T-cell (primary cell): Measurements from ENCODE around the gene CBX4. TPM values are rescaled to one million over a fixed set of nuclear protein-coding genes. Genes with fewer than 3 reads are reported as not detected.

Source experiments
- ATAC-seq, 4 experiments: fragments of 200-7000 bp in 3 of 4; fragments of 150-1000 bp in 1 of 4; cut with Tn5 transposase; replicated peaks in 1 of 4; 1 replicate in 3 of 4; 2 replicates in 1 of 4; pipeline ENCODE4 v1.10.0; 2021; ENCODE audit warnings: moderate library complexity in 3 of 4, mild to moderate bottlenecking in 2 of 4, moderate number of reproducible peaks in 1 of 4
- CTCF ChIA-PET, 2 donors: fragments of 300-600 bp; sonication (Branson Sonifier 250); formaldehyde crosslinking; loops; one replicate each; lab custom pipeline; 2022; ENCODE audit warnings: antibody characterized with exemption in 2 of 2; lab: Charles Lee
- POLR2A ChIA-PET, 2 donors: fragments of 300-600 bp; sonication (Branson Sonifier 250); formaldehyde crosslinking; loops; one replicate each; lab custom pipeline; 2022; ENCODE audit warnings: antibody characterized with exemption in 2 of 2; lab: Charles Lee
- DNase-seq, 35 experiments: peaks; one replicate each; pipeline versions ENCODE4 v3.0.0 to v3.0.0-alpha.2; 2013 to 2023
- H3K27ac ChIP-seq: one replicate; pipeline ENCODE4 v1.5.1; 2013; ENCODE audit warnings: low read length
- H3K27me3 ChIP-seq, 2 experiments: replicated peaks in 1 of 2; 1 replicate in 1 of 2; 2 replicates in 1 of 2; pipeline versions ENCODE4 v1.6.1 to v1.7.0; 2013; ENCODE audit warnings: low read length in 1 of 2, mixed read lengths in 1 of 2; ENCODE audit not compliant: control insufficient read depth in 2 of 2, insufficient read depth in 2 of 2; ENCODE audit errors: extremely low read depth in 1 of 2
- H3K36me3 ChIP-seq, 2 donors: 1 replicate in 1 of 2; 2 replicates in 1 of 2; pipeline versions ENCODE4 v1.6.1 to v1.7.0; 2013; ENCODE audit warnings: low read length in 1 of 2; ENCODE audit not compliant: control insufficient read depth in 2 of 2, insufficient read depth in 1 of 2; ENCODE audit errors: extremely low read depth in 1 of 2
- H3K4me1 ChIP-seq, 2 experiments: 1 replicate in 1 of 2; 2 replicates in 1 of 2; pipeline versions ENCODE4 v1.6.1 to v1.7.0; 2013; ENCODE audit warnings: low read length in 2 of 2, mixed read lengths in 1 of 2; ENCODE audit not compliant: insufficient read depth in 2 of 2, control insufficient read depth in 1 of 2; ENCODE audit errors: extremely low read depth in 1 of 2
- H3K4me3 ChIP-seq, 2 donors: 1 replicate in 1 of 2; 2 replicates in 1 of 2; pipeline versions ENCODE4 v1.5.1 to v1.7.0; 2013; ENCODE audit warnings: mild to moderate bottlenecking in 2 of 2, low read length in 1 of 2, moderate library complexity in 1 of 2; ENCODE audit not compliant: control insufficient read depth in 1 of 2; ENCODE audit errors: extremely low read depth in 1 of 2
- H3K9me3 ChIP-seq: 2 replicates; pipeline ENCODE4 v1.7.0; 2013
- H3K27ac Mint-ChIP-seq, 2 donors: one replicate each; pipeline ENCODE4 v1.8.0; 2020 to 2021; ENCODE audit warnings: mild to moderate bottlenecking in 2 of 2, mixed read lengths in 2 of 2
- H3K27me3 Mint-ChIP-seq, 2 donors: one replicate each; pipeline ENCODE4 v1.8.0; 2021 to 2022; ENCODE audit warnings: mixed read lengths in 2 of 2
- H3K36me3 Mint-ChIP-seq: one replicate; pipeline ENCODE4 v1.8.0; 2021; ENCODE audit warnings: mixed read lengths
- H3K4me1 Mint-ChIP-seq, 3 donors: one replicate each; pipeline ENCODE4 v1.8.0; 2020 to 2022; ENCODE audit warnings: mixed read lengths in 3 of 3, mild to moderate bottlenecking in 1 of 3
- H3K4me3 Mint-ChIP-seq, 3 donors: one replicate each; pipeline ENCODE4 v1.8.0; 2020 to 2022; ENCODE audit warnings: mild to moderate bottlenecking in 3 of 3, mixed read lengths in 3 of 3, moderate library complexity in 3 of 3
- H3K9me3 Mint-ChIP-seq, 3 donors: one replicate each; pipeline ENCODE4 v1.8.0; 2020 to 2022; ENCODE audit warnings: mixed read lengths in 3 of 3
- WGBS: methylation state at CpG from one replicate; pipeline ENCODE4 v1.1.5; 2013; ENCODE audit warnings: missing lambda C conversion rate; ENCODE audit not compliant: insufficient coverage; 5-methylcytosine and 5-hydroxymethylcytosine counted together
- total RNA-seq, 35 experiments: library from RNA in 6 of 35; stranded (reverse) in 6 of 35; fragments of 120-200 nt in 1 of 35; gene quantifications; one replicate each; pipeline versions ENCODE4 v1.2.1 to v1.2.4 and lab custom pipeline; 2013 to 2026

The CBX4 gene
- total RNA-seq, 5 donors from 2014 or later (not counting 1 experiment from before 2014, with no cell fraction given): 63.2 to 138 (median 70.2) TPM

DNA sequence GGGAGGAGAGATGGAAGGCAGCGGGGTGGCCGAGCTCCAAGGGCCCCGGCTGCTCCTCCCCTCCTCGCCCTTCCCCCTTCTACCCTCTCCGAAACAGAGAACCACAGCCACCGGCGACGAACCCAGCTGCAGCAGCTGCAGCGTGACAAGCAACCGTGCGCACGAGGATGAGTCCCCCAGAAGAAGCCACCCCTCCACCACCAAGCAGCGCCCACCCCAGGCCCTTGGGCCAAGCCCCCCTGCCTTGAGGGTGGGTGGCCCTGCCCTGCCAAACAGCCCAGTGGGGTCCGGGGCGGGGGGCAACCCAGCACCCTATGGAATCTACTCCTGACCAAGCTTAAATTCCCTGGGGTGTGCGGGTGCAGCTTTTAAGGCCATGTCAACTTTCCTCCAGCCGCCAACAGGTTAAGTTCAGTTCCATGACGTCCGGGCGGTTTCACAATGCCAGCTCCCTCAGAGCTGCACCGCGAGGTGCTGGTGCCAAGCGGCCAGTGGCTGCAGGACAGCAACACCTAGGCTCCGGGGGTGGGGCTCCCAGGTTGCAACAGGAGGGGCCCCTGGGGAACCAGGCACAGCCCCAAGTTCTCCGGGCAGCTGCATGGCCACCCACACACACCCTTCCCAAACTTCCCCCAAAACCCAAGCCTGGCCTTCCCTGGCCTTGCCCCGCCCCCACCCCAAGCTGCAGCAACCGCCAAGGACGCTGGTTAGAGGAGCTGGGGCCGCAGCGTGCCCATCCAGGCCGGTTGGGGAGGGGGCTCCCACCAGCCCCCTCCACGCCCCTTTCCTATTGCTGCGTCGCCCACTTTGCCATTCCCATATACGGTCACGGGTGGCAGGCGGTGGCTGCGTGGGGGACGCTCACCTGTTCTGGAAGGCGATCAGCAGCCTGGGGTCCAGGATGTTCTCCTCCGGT lies 2.0 kb downstream of the CBX4 start:
- H3K27ac ChIP-seq: no peak overlapping the region
- no peaks in the 10 kb centered on the region for H3K9me3 ChIP-seq
- ChIA-PET POLR2A (interaction anchor here in 1 of 2 donors (0.5 kb wide), 1 partner anchor 75 kb away, joined by 3 read pairs; no protein-coding TSS in a partner anchor), CTCF (interaction anchor here in 1 of 2 donors (0.7 kb wide), 1 partner anchor 44 kb away, joined by 3 read pairs; no protein-coding TSS in a partner anchor)
- H3K4me1 ChIP-seq: peaks cover 36 to 83% of the 10 kb centered on the region in 2 experiments
- no peak for ATAC-seq
- H3K4me3 Mint-ChIP-seq: peak overlapping the region; percentile 91 to 97 (median 96)
- WGBS: 7% methylated on average over 23 of the region's 41 CpGs
- H3K27me3 ChIP-seq: peaks cover 3 to 27% of the 10 kb centered on the region in 2 experiments
- H3K36me3 ChIP-seq: peaks cover 3 to 45% of the 10 kb centered on the region in 2 donors
- H3K4me3 ChIP-seq: peak overlapping the region; percentile 97 to 99
- peak in 23 of 35 experiments; percentile 14 to 61 (median 42) for DNase-seq
- peaks cover 18% of the 10 kb centered on the region for H3K36me3 Mint-ChIP-seq
- peaks cover 27 to 57% (median 35%) of the 10 kb centered on the region in 3 donors for H3K4me1 Mint-ChIP-seq
- peaks cover 4 to 20% of the 10 kb centered on the region in 2 donors for H3K27me3 Mint-ChIP-seq
- H3K9me3 Mint-ChIP-seq: no peaks in the 10 kb centered on the region
- H3K27ac Mint-ChIP-seq: peak overlapping the region; percentile 39 to 94

DNA sequence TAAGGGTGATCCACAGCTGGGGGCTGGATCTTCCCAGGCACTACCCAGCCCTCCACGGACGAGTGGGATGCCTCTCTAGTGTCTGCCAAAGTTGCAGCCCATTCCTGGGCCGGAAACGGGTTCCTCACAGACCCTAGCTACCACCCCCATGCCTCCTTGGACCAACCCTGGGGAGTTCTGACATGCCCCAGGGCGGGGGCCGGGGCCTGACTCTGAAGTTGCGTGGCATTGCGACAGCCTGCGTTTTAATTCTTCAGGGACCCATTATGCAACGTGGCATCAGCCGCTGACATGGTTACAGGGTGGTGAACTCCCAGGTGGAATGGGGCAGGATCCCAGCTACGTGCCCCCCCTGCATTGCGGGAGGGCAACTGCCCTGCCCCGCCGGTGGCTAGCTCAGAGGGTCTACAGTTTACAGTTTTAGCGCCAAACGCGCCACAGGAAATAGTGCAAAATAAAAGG lies 2.7 kb downstream of the CBX4 start:
- H3K4me3 ChIP-seq: peak overlapping the region; percentile 97 to 99
- no peaks in the 10 kb centered on the region for H3K9me3 ChIP-seq
- peaks cover 32 to 82% of the 10 kb centered on the region in 2 experiments for H3K4me1 ChIP-seq
- 62% methylated on average over 12 of the region's 18 CpGs for WGBS
- Mint-ChIP-seq H3K4me3 (peak overlapping the region; percentile 91 to 97 (median 96)), H3K27me3 (peaks cover 0 to 15% of the 10 kb centered on the region in 2 donors), H3K27ac (peak overlapping the region in 1 of 2 donors; percentile 39), H3K4me1 (peaks cover 21 to 54% (median 32%) of the 10 kb centered on the region in 3 donors), H3K9me3 (no peaks in the 10 kb centered on the region), H3K36me3 (peaks cover 18% of the 10 kb centered on the region)
- H3K27me3 ChIP-seq: peaks cover 3 to 20% of the 10 kb centered on the region in 2 experiments
- POLR2A ChIA-PET: interaction anchor here in 1 of 2 donors (0.5 kb wide), 1 partner anchor 74 kb away, joined by 3 read pairs; no protein-coding TSS in a partner anchor
- DNase-seq (no peak), ATAC-seq (no peak)
- CTCF ChIA-PET: no interaction called here
- peaks cover 3 to 45% of the 10 kb centered on the region in 2 donors for H3K36me3 ChIP-seq
- H3K27ac ChIP-seq: no peak overlapping the region

DNA sequence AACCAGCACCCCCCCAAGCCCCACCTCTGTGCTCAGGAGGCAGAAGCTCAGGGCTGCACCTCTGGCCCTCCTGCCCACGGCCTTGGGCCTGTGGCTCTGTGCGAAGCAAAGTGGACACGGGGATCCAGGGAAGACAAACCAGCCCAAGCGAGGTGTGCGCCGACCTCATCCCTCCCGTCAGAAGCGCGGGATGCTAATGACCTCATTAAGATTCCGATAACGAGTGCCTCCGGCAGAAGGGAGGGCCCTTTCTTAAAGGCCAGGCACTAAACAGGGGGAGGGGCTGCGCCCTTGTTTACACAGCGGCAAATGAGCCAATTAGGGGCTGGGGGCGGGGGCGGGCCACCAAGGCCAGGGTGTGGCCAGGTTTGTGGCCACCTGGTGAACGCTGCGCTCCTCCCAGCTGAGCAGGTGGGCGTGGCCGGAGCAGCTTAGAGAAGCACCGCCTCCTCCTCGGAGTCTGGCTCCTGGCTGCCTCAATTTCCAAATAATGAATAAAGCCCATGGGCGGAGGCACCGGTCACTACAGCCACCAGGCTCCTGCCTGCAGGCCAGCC lies 3.2 kb downstream of the CBX4 start:
- Histone ChIP-seq H3K4me1 (peaks cover 30 to 81% of the 10 kb centered on the region in 2 experiments), H3K36me3 (peaks cover 3 to 45% of the 10 kb centered on the region in 2 donors), H3K27me3 (peaks cover 3 to 15% of the 10 kb centered on the region in 2 experiments), H3K27ac (no peak overlapping the region), H3K9me3 (no peaks in the 10 kb centered on the region), H3K4me3 (peak overlapping the region in 1 of 2 donors; percentile 99)
- ATAC-seq (no peak), DNase-seq (no peak)
- H3K4me1 Mint-ChIP-seq: peaks cover 21 to 53% (median 32%) of the 10 kb centered on the region in 3 donors
- peaks cover 0 to 10% of the 10 kb centered on the region in 2 donors for H3K27me3 Mint-ChIP-seq
- no peak overlapping the region for H3K27ac Mint-ChIP-seq
- H3K9me3 Mint-ChIP-seq: no peaks in the 10 kb centered on the region
- 91% methylated on average over 24 of the region's 24 CpGs for WGBS
- POLR2A ChIA-PET: interaction anchor here (0.5 to 0.6 kb wide), 2 partner anchors 40 to 74 kb away, joined by 3 read pairs; no protein-coding TSS in a partner anchor
- CTCF ChIA-PET: no interaction called here
- H3K36me3 Mint-ChIP-seq: peaks cover 18% of the 10 kb centered on the region
- H3K4me3 Mint-ChIP-seq: peak overlapping the region in 2 of 3 donors; percentile 96 to 97

DNA sequence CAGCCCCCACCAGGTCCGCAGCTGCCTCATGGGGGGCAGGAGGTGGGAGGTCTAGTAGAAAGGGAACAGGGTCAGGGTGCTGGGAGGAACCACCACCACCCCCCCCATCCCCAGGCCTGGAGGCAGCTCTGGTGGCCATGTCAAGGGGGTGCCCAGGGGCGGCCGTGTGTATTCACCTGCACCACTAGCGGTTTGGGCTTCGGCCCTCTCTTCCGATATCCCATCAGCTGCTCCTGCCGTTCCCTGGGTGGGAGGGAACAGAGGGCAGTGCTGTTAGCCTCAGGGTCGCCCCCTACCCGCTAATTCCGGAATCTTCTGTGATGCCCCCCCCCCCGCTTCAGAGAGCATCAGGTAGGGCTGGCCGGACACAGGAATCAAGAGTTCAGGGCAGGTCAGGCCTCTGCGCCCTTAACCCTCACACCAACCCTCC lies 3.8 kb downstream of the CBX4 start:
- H3K36me3 ChIP-seq: peaks cover 3 to 45% of the 10 kb centered on the region in 2 donors
- Mint-ChIP-seq H3K9me3 (no peaks in the 10 kb centered on the region), H3K36me3 (peaks cover 18% of the 10 kb centered on the region), H3K27me3 (peaks cover 0 to 5% of the 10 kb centered on the region in 2 donors), H3K4me3 (peak overlapping the region in 1 of 3 donors; percentile 60), H3K4me1 (peaks cover 21 to 48% (median 30%) of the 10 kb centered on the region in 3 donors), H3K27ac (no peak overlapping the region)
- ATAC-seq (no peak), DNase-seq (no peak)
- ChIA-PET POLR2A (interaction anchor here in 1 of 2 donors (0.6 kb wide), 1 partner anchor 40 kb away, joined by 3 read pairs; no protein-coding TSS in a partner anchor), CTCF (interaction anchor here in 1 of 2 donors (0.8 kb wide), 1 partner anchor 89 kb away, joined by 7 read pairs; no protein-coding TSS in a partner anchor)
- H3K4me3 ChIP-seq: no peak overlapping the region
- 100% methylated on average over 6 of the region's 13 CpGs for WGBS
- no peaks in the 10 kb centered on the region for H3K9me3 ChIP-seq
- peaks cover 2 to 10% of the 10 kb centered on the region in 2 experiments for H3K27me3 ChIP-seq
- H3K4me1 ChIP-seq: peaks cover 29 to 81% of the 10 kb centered on the region in 2 experiments
- no peak overlapping the region for H3K27ac ChIP-seq

DNA sequence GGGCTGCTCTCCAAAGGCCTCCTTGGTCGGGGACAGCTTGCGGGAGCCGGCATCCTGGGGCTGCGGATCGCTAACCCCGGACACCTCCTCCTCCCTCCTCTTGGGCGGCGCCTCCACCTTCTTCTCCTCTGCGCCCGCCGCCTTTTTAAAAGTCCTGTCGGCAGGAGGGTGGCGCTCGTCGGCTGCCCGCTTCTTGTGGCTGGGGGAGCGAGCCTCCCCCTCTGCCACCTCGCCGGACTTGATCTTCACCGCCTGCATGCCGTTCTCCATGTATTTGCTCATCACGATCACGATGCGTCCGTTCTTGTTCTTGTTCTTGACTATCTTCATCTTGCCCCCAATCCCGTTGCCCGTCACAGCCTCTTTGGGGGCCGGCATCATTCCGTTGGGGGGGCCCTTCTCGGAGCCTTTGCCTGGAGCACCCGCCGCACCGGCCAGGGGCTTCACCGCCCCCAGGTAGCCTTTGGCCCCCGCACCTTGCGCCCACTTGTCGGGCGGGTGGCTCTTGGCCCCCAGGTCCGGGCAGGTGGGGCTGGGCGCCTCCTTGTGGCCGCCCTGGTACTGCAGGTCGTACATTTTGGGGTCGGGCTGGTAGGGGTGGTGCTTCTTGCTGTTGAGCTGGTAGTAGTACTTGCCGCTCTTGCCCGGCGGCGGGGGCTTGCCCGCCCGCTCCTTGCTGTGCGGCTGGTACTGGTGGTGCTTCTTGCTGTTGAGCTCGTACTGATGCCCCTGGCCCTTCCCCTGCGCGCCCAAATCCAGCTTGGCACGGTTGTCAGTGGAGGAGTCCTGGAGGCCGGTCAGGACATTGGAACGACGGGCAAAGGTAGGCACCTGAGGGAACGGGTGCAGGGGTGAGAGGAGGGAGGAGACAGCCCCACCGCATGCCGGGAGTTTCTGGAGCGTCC lies 4.4 kb downstream of the CBX4 start:
- no peak overlapping the region for H3K27ac ChIP-seq
- Mint-ChIP-seq H3K4me3 (peak overlapping the region in 1 of 3 donors; percentile 60), H3K27me3 (peaks cover 0 to under 1% of the 10 kb centered on the region in 2 donors), H3K9me3 (no peaks in the 10 kb centered on the region), H3K36me3 (peaks cover 18% of the 10 kb centered on the region), H3K27ac (no peak overlapping the region), H3K4me1 (peaks cover 21 to 46% (median 25%) of the 10 kb centered on the region in 3 donors)
- ChIA-PET POLR2A (no interaction called here), CTCF (interaction anchor here in 1 of 2 donors (0.8 kb wide), 1 partner anchor 89 kb away, joined by 7 read pairs; no protein-coding TSS in a partner anchor)
- peaks cover 23 to 74% of the 10 kb centered on the region in 2 experiments for H3K4me1 ChIP-seq
- 92% methylated on average over 40 of the region's 61 CpGs for WGBS
- H3K4me3 ChIP-seq: no peak overlapping the region
- no peaks in the 10 kb centered on the region for H3K9me3 ChIP-seq
- ATAC-seq (no peak), DNase-seq (peak in 19 of 35 experiments; percentile 30 to 69 (median 50))
- H3K27me3 ChIP-seq: peaks cover 0 to 3% of the 10 kb centered on the region in 2 experiments
- peaks cover 3 to 45% of the 10 kb centered on the region in 2 donors for H3K36me3 ChIP-seq
